Globus pallidus (tissue), 1 donor: ENCODE measurements around the gene PHRF1.
"Not testable (repeated sequence)": the region's sequence is repeated elsewhere in the genome, so short reads cannot be mapped to it uniquely, and the experiment has no call there.

ENCODE experiments used
- DNase-seq: peaks from one replicate; pipeline ENCODE4 v3.0.0-alpha.2; 2015; ENCODE audit warnings: low spot score

The PHRF1 gene

DNA sequence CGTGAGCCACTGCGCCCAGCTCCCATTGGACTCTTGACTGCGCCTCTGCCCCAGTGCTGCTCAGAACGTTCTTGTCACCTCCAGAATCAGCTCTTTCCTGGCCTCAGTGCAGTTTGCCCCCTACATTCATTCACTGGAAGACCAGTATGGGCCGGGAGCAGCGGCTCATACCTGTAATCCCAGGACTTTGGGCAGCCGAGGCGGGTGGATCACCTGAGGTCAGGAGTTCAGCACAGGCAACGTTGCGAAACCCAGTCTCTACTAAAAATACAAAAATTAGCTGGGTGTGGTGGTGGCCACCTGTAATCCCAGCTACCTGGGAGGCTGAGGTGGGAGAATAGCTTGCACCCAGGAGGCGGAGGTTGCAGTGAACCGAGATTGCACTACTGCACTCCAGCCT lies 78.2 kb downstream of the PHRF1 start:
- not testable (repeated sequence) for DNase-seq

DNA sequence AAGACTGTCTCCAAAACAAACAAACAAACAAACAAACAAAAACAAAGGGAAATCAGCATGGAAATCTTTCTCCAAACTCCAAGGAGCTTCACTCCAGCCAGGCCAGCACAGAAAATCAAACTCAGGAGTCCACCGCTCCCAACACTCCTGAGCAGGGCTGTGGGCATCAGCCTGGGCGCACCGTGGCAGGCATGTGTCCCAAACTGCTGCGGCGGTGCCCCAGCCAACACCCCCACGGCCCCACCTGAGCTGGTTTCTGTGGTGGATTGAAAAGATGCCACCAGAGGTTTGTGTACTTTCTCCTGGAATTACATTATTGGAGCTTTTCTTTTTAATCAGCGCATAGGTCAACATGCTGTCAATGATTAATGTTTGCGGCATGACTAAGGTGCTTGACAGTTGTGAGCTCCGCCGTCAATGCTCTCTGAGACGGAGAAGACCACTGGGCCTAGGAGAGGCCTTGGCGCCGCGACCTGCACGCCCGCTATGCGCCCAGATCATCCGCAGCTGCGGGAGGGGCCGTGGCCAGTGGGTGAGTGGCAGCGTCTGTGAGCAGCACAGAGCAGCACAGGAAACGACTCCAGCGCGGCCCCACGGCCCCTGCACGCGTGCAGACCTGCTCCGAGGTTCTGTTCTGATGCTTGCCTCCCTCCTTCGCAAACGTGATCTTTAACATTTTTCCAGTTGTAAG lies 78.9 kb downstream of the PHRF1 start:
- no peak for DNase-seq

DNA sequence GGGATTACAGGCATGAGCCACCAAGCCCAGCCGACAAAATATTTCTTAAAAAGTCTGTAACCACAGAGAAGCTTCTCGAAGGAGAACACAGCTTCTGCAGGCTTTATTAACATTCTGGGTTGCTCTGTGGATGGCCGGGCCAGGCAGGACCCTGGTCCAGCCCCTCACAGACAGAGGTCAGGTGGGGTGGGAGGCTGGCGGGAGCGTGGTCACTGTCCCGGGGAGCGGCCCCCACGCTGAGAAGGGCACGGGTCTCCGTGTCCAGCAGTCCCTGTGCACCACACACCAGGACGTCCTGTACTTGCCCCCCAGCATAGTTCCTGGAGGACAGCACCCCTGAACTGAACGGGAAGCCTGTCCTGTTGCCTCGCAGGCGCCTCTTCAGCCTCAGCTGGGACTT lies 80.2 kb downstream of the PHRF1 start:
- no peak for DNase-seq

DNA sequence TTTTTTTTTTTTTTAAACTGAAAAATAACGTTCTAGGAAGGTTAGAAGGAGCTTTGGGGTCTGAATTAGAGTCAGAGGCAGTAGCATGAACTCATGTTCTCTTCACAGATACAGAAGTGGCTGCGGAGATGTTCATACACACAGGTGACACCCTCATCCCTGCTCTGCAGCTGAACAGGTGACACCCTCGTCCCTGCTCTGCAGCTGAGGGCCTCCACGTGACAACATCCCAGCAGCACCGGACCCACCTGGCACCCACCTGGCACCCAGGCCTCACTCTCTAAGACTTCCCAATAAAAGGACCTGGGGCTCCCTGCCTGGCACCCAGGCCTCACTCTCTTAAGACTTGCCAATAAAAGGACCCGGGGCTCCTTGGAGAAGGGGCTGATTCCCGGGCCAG lies 80.6 kb downstream of the PHRF1 start:
- DNase-seq, result no peak

DNA sequence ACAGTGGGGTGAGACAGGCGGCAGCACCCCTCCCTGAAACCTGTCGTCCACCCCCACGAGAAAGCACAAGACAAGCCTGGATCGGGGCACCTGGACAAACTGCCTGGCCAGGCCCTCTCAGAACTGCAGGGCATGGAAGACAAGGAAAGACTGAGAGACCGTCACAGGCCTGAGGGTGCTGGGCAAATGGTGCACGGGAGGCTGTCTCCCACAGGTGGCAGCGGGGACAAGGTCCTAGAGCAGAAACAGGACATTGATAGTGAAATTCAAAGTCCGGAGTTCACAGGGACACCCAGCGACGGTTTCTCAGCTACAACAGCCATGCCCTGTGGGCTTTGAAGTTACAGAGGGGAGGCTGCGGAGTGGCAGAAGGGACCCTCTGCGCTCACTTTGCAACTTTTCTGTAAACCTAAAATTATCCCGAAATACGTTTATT lies 81.4 kb downstream of the PHRF1 start:
- no peak for DNase-seq

DNA sequence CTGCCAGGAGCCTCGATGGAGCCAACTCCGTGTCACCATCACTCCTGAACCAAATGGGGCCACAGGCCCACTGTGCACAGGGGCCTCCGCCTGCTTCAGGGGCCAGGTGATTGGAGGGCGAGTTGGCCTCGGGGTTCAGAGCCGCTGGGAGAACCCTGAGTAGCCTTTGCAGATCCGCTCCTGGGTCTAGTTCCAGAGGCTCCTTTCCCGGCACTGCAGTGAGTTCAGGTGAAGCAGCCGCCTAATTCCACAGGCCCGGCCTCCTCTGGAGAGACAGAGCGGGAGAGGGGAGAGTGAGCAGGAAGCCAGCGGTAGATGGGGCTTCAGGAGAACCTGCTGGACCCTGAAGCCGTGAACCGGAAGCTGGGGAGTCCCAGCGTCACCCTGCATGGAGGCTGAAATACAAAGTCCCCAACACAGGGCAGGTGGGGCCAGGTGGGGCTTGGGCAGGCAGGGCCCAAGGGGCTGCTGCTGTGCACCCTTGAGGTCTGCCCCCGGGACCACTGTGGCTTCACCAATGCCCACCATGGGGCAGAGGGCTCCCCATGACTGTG lies 83.3 kb downstream of the PHRF1 start:
- no peak for DNase-seq

DNA sequence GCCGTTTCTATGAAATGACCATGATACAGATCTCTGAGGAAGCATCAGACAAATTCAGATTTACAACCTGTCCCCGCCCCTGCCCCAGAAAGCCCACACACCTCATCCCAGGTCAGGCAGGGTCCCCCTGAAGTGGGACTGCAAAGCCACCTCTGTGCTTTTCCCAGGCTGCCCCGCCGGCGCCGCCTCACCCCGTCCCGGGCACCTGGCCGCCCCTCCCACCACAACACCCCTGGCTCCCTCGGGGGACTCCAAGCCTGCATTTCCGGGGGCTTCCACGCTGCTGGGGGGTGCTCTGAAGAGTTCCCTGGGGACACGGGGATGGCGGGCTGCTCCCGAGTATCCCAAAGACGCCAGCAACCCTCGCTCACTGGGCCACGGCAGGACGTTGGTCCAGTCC lies 84.0 kb downstream of the PHRF1 start:
- no peak for DNase-seq

DNA sequence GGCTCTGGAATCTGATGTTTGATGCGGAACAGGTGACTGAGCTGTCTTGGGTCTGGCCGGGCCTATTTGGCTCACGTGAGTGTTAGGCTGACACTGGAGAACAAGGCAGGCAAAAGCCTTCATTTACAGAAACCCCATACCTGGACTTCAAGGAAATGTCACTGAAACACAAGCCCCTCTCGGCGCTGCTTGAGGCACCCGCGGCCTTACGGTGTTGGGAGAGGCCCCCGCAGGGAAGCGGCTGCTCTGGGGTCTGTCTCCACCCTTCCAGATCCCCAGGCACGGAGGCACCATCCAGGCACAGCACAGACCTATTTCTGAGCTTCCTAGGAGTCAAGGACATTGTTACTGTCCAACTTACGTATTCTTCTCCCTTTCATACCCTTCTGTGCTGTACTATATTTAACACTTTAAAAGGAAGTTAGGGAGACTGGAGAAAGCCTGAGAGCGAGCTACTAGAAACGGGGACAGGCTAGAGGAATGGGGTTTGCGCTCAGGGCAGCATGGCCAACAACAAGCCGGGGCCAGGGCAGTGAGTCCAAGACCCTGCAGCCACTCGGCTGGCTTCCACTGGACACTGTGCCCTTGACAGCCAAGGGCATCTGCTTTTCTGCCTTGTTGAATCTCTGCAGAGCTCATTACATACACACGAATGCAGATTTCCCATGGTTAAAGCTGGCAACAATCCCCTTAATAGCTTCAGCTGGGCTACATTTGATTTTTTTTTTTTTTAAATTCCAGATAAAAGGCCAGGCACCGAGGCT lies 84.6 kb downstream of the PHRF1 start:
- no peak for DNase-seq
